ENCODE measurements around the gene DCHS1.

DCHS1 gene

DNA sequence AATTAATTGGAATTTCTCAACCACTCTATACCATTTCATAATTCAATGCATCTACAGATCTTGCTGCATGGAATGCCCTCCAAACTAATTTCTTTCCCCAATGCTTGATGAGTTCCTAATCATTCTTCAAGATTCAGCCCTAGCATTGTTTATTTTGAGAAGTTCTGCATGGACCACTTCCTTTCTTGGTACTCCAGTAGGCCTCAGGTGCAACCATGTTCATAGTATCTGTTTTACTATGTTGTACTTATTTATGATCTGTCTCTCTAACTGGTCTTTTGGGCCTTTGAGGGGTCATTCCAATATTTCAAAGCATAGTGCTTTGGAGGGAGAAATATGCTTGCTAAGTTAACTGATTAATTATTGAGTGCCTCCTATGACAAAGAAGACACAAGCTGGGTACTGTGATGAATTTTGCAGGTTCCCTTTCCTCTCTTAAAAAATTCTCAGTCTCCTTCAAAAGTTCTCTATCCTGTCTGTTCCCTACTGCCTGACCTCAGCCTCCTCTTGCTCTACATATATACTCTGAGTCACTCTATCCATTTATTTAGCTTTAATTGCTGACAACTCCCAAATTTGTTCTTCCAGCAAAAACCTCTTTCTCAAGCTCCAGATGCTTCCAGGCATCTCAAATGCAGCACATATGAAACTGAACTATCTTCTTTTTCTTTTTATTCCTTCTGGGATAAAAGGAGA, 18.1 kb upstream of the DCHS1 start:
- DNase-seq: no peak

DNA sequence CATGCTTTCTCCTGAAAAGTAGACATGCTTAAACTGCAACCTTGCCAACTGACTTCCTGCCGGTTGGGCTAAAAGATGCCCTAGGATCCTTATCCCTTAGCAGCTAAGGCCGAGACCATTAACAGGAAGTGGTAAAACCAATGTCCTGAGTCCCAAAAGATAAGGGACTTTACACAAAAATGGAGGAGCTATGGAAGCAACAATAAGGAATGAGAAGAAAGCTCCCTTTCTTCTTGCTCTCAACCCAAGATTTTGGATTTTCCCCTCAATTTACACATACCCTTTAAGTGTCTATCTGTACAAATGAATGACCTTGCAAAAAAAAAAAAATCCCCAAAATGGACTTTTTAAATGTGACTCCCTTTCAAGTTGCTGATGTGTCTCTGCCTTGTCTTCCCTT, 16.4 kb upstream of the DCHS1 start:
- no peak for DNase-seq

DNA sequence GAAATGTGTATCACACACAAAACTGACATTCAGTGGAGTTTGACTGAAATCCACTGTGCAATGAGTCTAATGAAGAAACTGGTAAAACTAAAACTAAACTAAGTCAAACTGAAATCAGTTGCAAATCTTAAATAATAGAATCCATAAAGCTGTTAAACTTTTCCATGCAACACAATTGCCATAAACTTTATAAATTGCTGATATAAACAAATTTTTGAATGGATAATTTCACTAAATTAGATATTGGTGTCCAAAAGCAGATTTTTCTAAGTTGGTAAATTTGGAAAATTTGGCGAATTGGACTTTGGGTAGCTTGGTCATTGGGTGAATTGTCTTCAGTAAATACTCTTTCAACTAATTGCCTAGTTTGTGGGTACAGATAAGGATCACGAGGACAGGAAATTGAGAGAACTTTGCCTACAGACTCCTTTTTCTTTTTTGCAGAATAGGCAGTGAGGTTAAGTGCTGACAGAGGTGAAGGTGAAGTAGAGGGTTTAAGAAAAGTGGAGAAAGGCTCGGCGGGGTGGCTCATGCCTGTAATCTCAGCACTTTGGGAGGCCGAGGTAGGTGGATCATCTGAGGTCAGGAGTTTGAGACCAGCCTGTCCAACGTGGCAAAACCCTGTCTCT, 14.7 kb upstream of the DCHS1 start:
- no peak for DNase-seq

DNA sequence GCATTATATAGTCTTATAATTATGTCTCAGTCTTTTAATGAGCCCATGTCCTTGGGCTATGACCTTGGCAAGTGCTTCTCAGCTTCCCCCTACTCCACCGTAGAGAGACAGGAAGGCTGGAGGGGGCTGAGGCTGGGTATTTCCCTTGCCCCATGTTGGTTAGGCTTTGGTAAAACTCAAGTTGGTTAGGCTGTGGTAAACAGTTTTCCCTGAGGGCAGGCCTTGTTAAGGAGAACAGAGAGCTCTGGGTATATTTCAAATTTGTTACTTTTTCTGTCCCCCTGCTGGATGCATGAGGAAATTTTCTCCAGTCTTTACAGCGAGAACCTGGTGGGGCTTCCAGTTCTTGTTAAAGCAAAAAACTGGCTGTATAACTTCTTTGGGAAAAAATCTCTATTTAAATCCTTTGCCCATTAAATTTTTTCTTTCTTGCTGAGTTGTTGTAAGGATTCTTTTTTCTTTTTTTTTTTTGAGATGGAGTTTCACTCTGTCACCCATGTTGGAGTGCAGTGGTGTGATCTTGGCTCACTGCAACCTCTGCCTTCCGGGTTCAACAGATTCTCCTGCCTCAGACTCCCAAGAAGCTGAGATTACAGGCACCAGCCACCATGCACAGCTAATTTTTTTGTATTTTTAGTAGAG, 12.2 kb upstream of the DCHS1 start:
- no peak for DNase-seq

DNA sequence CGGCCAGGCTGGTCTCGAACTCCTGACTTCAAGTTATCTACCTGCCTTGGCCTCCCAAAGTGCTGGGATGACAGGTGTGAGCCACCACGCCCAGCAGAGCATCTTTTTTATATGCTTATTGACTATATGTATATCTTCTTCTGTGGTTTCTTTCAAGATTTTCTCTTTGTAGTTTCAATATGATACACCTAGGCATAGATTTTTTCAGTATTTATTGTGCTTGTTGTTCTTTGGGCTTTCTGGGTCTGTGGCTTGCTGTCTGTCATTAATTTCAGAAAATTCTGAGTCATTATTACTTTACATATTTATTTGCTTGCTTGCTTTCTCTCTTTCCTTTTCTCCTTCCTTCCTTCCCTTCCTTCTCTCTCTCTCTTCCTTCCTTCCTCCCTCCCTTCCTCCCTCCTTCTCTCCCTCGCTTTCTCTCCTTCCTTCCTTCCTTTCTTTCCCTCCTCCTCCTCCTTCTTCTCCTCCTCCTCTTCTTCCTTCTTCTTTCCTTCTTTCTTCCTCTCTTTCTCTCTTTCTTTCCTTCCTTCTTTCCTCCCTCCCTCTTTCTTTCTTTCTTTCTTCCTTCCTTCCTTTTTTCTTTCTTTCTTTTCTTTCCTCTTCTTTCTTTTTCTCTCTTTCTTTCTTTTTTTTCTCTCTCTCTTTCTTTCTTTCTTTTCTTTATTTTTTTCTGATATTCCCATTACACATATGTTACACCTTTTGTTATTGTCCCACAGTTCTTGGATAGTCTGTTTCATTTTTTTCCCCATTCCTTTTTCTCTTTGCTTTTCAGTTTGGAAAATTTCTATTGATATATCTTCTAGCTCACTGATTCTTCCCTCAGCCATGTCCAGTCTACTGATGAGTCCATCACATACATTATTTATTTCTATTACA, 10.9 kb upstream of the DCHS1 start:
- DNase-seq: no peak

DNA sequence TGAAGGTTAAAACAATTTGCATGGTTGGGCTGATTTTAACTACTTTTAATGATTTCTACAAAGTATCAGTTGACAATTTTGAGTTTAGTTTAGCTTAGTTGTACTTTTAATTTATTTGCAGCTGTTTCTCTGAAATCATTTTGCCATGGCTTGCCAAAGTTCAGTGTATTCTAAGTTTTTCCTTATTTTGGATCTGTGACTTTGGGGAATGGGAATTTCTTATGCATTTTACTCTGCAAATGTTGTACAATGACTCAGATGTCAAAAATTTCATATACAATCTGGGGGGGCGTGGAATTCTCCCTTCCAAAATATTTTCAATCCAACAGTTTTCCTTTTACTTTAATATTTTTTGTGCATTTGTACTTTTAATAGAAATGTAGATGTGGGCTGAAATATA, 8.9 kb upstream of the DCHS1 start:
- no peak for DNase-seq

DNA sequence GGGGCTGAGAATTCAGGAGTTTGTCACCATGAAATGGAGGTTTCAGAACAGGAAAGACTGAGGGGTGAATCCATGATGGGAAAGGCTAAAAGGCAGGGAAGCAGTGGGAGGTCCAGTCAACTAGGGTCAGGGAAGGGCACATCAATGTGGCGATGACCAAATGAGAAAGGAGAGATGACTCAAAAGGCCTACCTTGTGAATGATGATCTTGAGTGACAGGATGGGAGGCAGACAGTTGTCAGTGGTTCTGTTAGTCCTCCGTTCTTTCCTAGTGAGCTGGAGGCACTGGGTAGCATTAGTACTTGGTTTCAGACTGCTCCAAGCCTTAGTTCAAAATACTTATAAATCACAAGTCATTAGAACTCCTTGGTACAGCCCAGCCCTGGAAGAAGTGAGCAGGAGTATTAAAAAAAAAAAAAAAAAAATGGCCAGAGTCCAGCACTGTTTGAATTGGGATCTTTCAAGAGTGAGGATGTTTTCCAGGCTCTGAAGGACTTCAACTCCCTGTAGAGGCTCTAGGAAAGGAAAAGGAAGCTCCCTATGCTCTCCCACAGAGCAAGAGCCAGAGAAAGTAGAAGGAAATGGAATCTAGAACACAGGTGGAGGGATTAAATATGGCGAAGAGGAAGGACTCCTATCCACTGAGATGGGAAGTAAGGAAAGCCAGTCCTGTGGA, 8.3 kb upstream of the DCHS1 start:
- DNase-seq: no peak

DNA sequence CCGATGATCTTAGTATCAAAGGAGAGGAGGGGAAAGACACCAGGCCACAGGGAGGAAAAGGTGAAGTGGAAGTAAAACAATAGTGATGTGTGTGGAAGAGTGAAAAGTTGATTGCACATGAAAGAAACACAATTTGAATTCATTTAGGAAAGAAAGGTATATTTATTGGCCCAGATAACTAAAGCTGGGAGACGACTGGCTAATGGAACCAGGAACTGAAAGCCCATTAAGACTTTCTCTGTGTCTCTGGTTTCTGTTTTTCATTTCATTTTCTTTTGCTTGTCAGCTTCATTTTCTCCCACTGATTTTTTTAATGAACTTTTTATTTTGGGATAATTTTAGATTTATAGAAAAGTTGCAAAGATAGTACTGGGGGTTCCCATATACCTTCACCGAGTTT, 5.1 kb upstream of the DCHS1 start:
- no peak for DNase-seq

DNA sequence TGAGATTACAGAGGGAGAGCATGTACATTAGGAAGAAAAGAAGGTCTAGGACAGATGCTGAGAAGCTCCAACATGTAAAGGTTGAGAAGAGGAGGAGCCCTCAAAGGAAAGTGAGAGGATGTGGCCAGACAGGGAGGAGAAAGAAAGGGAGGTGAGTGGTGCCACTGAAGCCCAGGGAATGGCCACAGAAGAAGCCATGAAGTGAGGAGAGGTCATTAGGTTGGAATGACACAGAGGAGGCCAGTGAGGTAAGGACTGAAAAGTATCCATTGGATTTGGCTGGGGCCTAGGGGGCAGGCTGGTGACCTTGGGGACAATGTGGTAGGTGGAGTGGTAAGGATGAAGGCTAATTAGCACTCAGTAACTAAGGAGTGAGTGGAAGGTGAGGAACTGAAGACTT, 3.0 kb upstream of the DCHS1 start:
- DNase-seq: no peak

DNA sequence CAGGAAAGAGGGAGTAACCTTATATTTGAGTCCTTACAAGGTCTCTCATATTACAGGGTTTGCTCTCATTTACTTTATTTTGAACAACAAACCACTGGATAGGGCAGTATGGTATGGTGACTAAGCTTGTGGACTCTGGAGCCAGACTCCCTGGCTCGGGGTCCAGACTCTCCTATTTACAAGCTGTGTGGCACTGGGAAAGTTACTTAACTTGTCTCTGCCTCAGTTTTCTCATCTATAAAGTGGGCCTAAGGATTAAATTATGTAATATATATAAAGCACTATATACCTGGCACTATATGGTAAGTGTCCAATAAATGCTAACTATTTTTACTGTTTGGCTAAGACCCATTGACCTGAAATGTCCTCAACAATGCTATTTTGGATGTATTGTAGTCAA, 1.7 kb upstream of the DCHS1 start:
- no peak for DNase-seq

DNA sequence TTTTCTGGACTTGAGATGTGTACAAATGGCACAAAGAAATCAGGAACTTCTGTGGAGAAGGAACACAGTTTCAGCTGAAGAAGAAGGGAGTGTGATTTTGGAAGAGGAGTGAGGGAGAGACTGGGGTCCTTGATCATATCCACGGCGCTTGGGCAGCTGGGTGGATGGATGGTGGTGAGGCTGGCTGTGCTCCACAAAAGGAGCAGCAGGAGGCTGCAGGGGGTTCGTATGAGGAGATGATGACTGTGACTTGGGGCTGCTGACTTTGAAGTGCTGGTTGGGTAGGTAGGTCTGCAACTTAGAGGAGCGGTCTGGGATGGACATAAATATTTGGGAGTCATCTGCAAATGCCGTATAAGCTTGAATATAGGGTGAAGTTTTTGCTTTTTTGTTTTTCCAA, 1.3 kb upstream of the DCHS1 start:
- no peak for DNase-seq

DNA sequence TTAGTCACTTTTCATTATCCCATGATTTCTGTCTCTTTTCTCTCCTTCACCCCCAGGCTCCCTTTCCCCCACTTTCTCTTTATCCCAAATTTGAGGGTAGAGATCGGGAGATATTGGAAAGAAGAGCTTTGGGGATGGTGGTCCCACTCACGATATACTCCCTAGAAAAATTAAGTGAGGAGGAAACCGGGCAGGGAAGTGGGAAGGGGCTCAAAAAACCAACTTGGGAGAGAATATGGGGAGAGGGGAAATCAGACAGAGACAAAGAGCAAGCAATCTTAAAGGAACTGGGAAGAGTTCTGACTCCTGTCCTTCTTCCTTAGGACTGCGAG, 941 bp upstream of the DCHS1 start:
- DNase-seq: no peak

DNA sequence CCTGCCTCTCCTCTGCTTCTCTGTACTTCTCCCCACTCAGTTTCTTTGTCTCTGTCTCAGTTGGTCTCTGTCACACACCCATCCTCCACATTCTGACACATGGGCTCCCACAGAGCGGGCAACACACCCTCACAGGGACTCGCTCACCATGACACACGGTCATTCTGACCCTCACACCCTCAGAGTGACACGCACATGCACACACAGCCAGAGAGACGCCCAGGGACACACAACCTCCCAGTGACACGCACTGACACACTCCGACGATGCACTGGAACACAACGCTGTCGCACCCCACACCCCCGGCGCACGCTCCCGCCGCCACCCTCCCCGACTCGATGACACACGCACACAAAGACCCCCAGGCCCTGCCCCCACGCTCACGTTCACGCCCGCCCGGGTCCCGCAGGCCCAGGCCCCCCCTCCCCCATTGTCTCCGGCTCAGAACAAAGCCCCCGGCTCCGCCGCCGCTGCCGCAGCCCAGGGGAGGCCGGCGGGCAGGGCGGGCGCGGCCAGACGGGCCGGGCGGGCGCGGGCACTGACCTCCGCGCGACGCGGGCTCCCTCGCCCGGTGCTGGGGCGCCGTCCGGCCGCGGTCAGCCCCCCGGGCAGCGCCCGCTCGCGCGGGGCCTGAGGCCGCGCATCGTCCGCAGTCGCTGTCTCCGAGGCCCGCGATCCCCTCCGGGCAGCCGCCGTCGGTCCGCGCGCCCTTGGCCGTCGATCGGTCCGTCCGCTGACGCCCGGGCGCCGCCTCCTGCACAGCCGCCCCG, 404 bp downstream of the DCHS1 start:
- DNase-seq: peak in 1 of 2 donors; percentile 24

DNA sequence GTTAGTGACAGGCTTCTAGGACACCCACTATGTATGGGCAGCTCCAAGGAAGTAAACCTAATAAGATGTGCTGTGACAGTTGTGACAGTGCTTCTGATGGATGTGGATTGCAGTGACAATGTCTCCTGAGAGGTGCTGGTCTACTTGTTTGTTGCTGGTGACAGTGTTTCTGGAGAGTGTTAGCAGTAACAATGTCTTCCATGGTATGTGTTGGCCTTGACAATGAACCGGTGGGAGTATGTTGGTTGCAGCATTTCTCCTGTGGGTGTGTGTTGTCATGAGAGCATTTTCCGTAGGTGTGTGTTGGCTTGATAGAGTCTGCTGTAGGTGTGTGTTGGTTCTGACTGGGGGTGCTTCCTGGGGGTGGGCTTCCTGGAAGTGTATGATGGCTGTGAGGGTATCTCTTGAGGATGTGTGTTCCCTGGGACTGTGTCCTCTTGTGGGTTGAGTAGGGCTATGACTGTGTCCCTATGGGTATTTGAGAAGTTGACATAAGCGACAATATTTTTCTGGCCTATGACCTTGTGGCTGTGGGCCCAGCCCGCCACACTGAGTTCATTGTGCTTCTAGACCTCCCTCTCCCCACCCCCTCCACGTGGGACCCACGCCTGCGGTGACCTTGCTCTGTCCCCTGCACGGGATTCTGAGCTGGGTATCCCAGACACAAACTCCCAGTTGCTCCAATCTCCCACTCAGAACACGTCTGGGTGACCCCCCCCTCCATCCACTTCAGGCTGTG, 1.2 kb downstream of the DCHS1 start:
- DNase-seq: no peak

DNA sequence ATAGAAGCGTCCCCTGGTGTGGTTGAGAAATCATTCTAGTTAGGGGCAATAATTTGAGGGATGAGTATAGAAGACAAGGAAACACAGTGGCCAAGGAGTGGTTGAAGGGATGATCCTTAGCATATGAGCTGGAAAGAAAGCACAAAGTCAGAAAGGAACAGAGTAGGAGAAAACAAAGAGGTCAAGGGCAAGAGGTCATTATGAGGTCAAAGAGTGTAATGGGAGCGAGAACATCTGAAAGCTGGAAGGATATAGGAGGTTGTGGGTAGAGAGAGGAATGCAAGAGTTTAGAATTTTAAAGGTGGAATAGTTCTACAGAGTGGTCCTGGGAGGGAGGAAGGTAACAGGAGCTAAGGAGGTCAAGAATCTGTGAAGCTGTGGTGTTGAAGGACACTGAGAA, 2.0 kb downstream of the DCHS1 start:
- no peak for DNase-seq

DNA sequence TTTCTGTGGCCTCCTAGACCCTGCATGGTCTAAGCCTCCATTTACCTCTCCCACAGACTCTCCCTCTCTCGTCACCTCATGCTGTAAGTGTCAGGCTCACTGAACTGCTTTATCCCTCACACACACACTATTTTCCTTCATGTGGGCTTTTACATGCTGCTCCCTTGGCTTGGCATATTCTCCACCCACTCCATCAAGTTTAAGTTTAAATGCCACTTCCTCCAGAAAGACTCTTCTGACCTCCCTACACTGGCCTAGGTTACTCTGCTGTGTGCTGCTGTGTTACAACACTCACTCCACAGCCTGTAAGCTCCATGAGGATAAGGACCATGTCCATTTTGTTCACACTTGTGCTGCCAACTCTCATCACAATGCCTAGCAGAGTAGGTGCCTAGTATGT, 2.5 kb downstream of the DCHS1 start:
- DNase-seq: no peak

DNA sequence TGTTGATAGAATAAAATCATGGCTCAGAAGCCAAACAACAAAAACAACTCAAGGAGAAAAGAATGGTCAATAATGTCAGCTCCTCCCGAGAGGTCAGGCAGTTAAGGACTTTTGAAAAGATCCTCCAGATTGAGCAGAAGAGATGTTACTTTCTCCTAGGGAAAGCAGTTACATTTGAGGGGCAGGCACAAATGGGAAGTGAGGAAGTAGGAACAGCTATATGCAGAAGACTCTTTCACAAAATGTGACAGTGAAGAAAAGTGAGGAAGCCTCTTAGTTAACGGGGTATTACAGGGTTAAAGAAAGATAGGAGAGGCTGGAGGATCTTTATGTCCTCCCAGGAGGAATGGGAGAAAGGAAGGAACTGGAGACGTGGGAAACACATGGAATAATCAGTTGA, 3.4 kb downstream of the DCHS1 start:
- no peak for DNase-seq

DNA sequence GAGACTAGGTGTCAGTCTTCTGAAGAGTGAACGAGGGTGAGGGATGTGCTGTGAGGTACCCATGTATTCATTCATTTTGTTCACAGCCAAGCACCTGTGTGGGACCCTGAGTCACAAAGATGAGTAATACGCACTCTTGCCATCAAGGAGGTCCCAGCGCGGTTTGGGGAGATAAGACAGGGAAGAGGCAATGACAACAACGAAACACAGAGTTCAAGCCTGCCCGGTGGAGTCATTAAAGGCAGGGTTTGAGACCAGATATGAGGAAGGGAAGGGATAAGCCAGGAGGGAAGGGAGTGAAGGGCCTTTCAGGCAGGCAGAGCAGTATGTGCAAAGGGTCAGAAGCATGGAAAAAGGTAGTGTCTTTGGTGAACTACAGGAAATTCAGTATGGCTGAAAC, 4.6 kb downstream of the DCHS1 start:
- peak in 1 of 2 donors; percentile 24 for DNase-seq

DNA sequence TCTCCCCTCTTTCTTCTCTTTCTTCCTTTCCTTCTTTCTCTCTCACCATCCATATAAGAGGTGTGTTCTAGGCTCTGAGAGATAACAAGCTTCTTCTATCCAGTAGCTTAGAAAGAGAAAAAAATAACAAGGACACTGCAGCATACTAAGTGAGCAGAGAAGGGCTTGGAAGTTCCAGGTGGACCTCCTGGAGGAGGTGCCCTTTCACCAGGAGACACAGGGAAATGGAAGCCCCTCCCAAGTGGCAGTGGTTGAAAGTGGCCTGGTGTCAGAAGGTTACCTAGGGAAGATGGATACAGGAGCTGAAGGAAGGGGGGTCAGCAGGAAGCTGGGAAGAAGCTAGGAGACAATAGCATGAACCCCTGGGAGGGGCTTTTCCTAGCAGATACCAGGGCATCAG, 5.5 kb downstream of the DCHS1 start:
- DNase-seq: no peak

DNA sequence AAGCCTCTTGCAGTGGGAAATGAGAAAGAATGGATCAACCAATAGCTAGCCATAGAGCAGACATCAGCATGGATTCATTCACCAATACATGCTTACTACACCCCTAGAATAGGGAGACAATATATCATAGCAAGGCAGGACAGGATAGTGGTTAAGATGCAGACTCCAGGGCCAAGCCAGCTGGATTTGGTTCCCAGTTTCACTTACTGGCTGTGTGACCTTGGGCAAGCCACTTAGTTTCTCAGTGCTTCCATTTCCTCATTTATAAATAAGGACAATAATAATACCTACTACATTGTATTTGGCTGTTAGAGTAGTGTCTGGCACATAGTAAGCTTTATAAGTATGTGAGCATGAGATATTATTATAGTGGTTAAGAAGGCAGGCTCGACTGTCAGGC, 7.1 kb downstream of the DCHS1 start:
- no peak for DNase-seq

DNA sequence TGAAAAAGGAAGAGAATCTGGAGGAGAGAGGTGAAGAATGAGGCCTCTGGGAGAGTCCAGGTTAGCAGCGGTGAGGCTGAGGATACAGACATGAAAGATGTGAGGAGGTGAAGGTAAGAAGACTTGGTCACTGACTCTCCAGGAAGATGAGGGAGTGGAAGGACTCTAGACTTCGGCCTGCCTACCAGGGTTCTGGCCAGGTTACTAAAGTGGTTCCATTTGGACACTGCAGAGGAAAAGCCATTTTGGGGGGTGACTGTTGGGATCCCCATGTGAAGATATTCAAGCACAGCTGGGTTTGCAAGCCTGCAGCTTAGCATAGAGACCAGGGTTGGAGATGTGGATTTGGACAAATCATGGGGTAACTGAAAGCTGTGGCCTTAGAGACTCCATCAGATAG, 7.8 kb downstream of the DCHS1 start:
- no peak for DNase-seq

Measured in stimulated activated CD4-positive, alpha-beta T cell treated with anti-CD3 and anti-CD28 coated beads, Interleukin-2, amount 100 ng/mL, for 48 hours (primary cell).